IMR-90 (cell line): ENCODE results near the gene TOPORS. TPM values are rescaled to one million over a fixed set of nuclear protein-coding genes. Genes with fewer than 3 reads are reported as not detected.

Source experiments
- ATAC-seq: fragments of 200-7000 bp; cut with Tn5 transposase; 2 replicates; pipeline ENCODE4 v1.9.1; 2020; ENCODE audit warnings: low read depth, mild to moderate bottlenecking, moderate library complexity
- BruUV-seq: library from RNA; stranded (reverse); fragments of 400-500 nt; replicated peaks from 2 replicates; lab custom pipeline; 2021; lab: Mats Ljungman, UMichigan
- CTCF ChIA-PET: fragments of 300-600 bp; formaldehyde crosslinking; extraction: SDS; loops from one replicate; lab custom pipeline; 2021; ENCODE audit warnings: antibody characterized with exemption; lab: Yijun Ruan, JAX
- POLR2A ChIA-PET: fragments of 300-600 bp; sonication (Branson Sonifier 250); formaldehyde crosslinking; loops from one replicate; lab custom pipeline; 2022; ENCODE audit warnings: antibody characterized with exemption; ENCODE audit not compliant: unreplicated experiment; lab: Charles Lee
- DNase-seq: peaks from one replicate; pipeline ENCODE4 v3.0.0; 2013
- H2AFZ ChIP-seq: replicated peaks from 2 replicates; pipeline ENCODE3; 2013; ENCODE audit warnings: low read length, mild to moderate bottlenecking; ENCODE audit not compliant: poor library complexity
- H2AK5ac ChIP-seq: 2 replicates; pipeline ENCODE4 v1.6.1; 2013; ENCODE audit warnings: low read depth, low read length, inconsistent platforms
- H2AK9ac ChIP-seq: replicated peaks from 2 replicates; pipeline ENCODE3; 2013; ENCODE audit warnings: mild to moderate bottlenecking, low read depth, low read length, moderate library complexity; ENCODE audit not compliant: poor library complexity
- H2BK120ac ChIP-seq: 2 replicates; pipeline ENCODE4 v1.6.1; 2013; ENCODE audit warnings: low read depth, low read length, inconsistent platforms
- H2BK15ac ChIP-seq: 3 replicates; pipeline ENCODE4 v1.6.1; 2013; ENCODE audit warnings: low read depth, low read length, inconsistent platforms
- H2BK20ac ChIP-seq: 2 replicates; pipeline ENCODE4 v1.6.1; 2013; ENCODE audit warnings: low read depth, mild to moderate bottlenecking, inconsistent platforms, low read length, moderate library complexity
- H2BK5ac ChIP-seq: 2 replicates; pipeline ENCODE4 v1.6.1; 2013; ENCODE audit warnings: mild to moderate bottlenecking, low read depth, low read length, inconsistent platforms; ENCODE audit not compliant: poor library complexity, severe bottlenecking
- H3K14ac ChIP-seq: replicated peaks from 2 replicates; pipeline ENCODE4 v1.6.1; 2013; ENCODE audit warnings: low read depth, low read length, inconsistent platforms
- H3K18ac ChIP-seq: 2 replicates; pipeline ENCODE4 v1.6.1; 2013; ENCODE audit warnings: low read depth, low read length, control low read depth
- H3K23ac ChIP-seq: 2 replicates; pipeline ENCODE4 v1.6.1; 2013; ENCODE audit warnings: low read depth, low read length, inconsistent platforms
- H3K27ac ChIP-seq: 2 replicates; pipeline ENCODE4 v1.5.1; 2013; ENCODE audit warnings: mild to moderate bottlenecking, control low read depth, low read length; ENCODE audit not compliant: insufficient read depth
- H3K27me3 ChIP-seq: 2 replicates; pipeline ENCODE4 v1.6.1; 2013; ENCODE audit warnings: low read length; ENCODE audit not compliant: control insufficient read depth, insufficient read depth
- H3K36me3 ChIP-seq: 2 replicates; pipeline ENCODE4 v1.6.1; 2013; ENCODE audit warnings: low read length, mixed read lengths; ENCODE audit not compliant: control insufficient read depth, insufficient read depth
- H3K4ac ChIP-seq: 2 replicates; pipeline ENCODE4 v1.6.1; 2013; ENCODE audit warnings: low read depth, low read length, inconsistent platforms
- H3K4me1 ChIP-seq: 2 replicates; pipeline ENCODE4 v1.6.1; 2013; ENCODE audit warnings: low read length, mixed read lengths; ENCODE audit not compliant: control insufficient read depth, insufficient read depth
- H3K4me2 ChIP-seq: 2 replicates; pipeline ENCODE4 v1.6.1; 2013; ENCODE audit warnings: low read depth, mild to moderate bottlenecking, control low read depth, low read length, moderate library complexity
- H3K4me3 ChIP-seq: 2 replicates; pipeline ENCODE4 v1.5.1; 2013; ENCODE audit warnings: low read depth, mild to moderate bottlenecking, control low read depth, low read length, moderate library complexity; ENCODE audit not compliant: insufficient read depth
- H3K56ac ChIP-seq: 2 replicates; pipeline ENCODE4 v1.6.1; 2013; ENCODE audit warnings: low read length, inconsistent platforms; ENCODE audit not compliant: insufficient read depth; ENCODE audit errors: extremely low read depth
- H3K79me1 ChIP-seq, 2 experiments: 2 replicates each; pipeline ENCODE4 v1.6.1; 2013; ENCODE audit warnings: low read length in 2 of 2, inconsistent platforms in 1 of 2, low read depth in 1 of 2
- H3K9ac ChIP-seq: 2 replicates; pipeline ENCODE4 v1.6.1; 2013; ENCODE audit warnings: low read depth, low read length, control low read depth
- H3K9me1 ChIP-seq: 2 replicates; pipeline ENCODE4 v1.6.1; 2013; ENCODE audit warnings: low read length, inconsistent platforms; ENCODE audit not compliant: insufficient read depth
- H3K9me3 ChIP-seq: 2 replicates; pipeline ENCODE4 v1.6.1; 2013; ENCODE audit warnings: low read length; ENCODE audit not compliant: control insufficient read depth, insufficient read depth
- H4K20me1 ChIP-seq: 2 replicates; pipeline ENCODE4 v1.6.1; 2013; ENCODE audit warnings: low read length, inconsistent platforms; ENCODE audit not compliant: insufficient read depth
- H4K5ac ChIP-seq: 2 replicates; pipeline ENCODE4 v1.6.1; 2013; ENCODE audit warnings: mild to moderate bottlenecking, low read depth, low read length, control low read depth
- H4K8ac ChIP-seq, 2 experiments: 2 replicates each; pipeline ENCODE4 v1.6.1; 2013; ENCODE audit warnings: low read depth in 2 of 2, low read length in 2 of 2, control low read depth in 1 of 2, inconsistent platforms in 1 of 2
- H4K91ac ChIP-seq: 2 replicates; pipeline ENCODE4 v1.6.1; 2013; ENCODE audit warnings: low read depth, low read length, inconsistent platforms; ENCODE audit not compliant: insufficient read depth
- CTCF ChIP-seq: conservative IDR thresholded peaks from 2 replicates; pipeline ENCODE4 v1.5.1; 2012; ENCODE audit warnings: mild to moderate bottlenecking, low read depth, low read length, improper control_type of control experiment
- ELK1 ChIP-seq: fragments of 150-350 bp; IDR thresholded peaks from 2 replicates; pipeline ENCODE4 v1.6.1; 2016; ENCODE audit warnings: low read depth, mild to moderate bottlenecking, low read length, moderate library complexity, borderline replicate concordance
- MAZ ChIP-seq: IDR thresholded peaks from 2 replicates; pipeline ENCODE4 v1.6.1; 2012; ENCODE audit warnings: low read depth, mild to moderate bottlenecking, low read length, improper control_type of control experiment, moderate library complexity, borderline replicate concordance
- MXI1 ChIP-seq: IDR thresholded peaks from 2 replicates; pipeline ENCODE4 v1.6.1; 2012; ENCODE audit warnings: low read depth, mild to moderate bottlenecking, low read length, moderate library complexity, borderline replicate concordance
- POLR2A ChIP-seq: IDR thresholded peaks from 2 replicates; pipeline ENCODE4 v1.6.1; 2012; ENCODE audit warnings: mild to moderate bottlenecking, low read depth, low read length
- RAD21 ChIP-seq: IDR thresholded peaks from 2 replicates; pipeline ENCODE4 v1.6.1; 2012; ENCODE audit warnings: low read length, improper control_type of control experiment
- RCOR1 ChIP-seq: IDR thresholded peaks from 2 replicates; pipeline ENCODE4 v1.6.1; 2012; ENCODE audit warnings: mild to moderate bottlenecking, low read length, improper control_type of control experiment; ENCODE audit not compliant: insufficient replicate concordance
- SMC3 ChIP-seq: fragments of 150-350 bp; IDR thresholded peaks from 2 replicates; pipeline ENCODE4 v1.6.1; 2016; ENCODE audit warnings: low read depth, mild to moderate bottlenecking, antibody characterized with exemption, low read length, moderate library complexity
- USF2 ChIP-seq: fragments of 150-350 bp; IDR thresholded peaks from 2 replicates; pipeline ENCODE4 v1.6.1; 2017; ENCODE audit warnings: mild to moderate bottlenecking, antibody characterized with exemption, low read length, low read depth
- WGBS, 2 experiments: methylation state at CpG; one replicate each; pipeline versions ENCODE4 v1.1.5 to v1.1.7; 2013; ENCODE audit warnings: missing lambda C conversion rate in 2 of 2; ENCODE audit not compliant: insufficient read length in 1 of 2; ENCODE audit errors: extremely low coverage in 2 of 2; 5-methylcytosine and 5-hydroxymethylcytosine counted together
- dilution Hi-C: fragments of 300-500 bp; cut with HindIII; formaldehyde crosslinking; loops from one replicate; pipeline ENCODE4 v1.14.3; 2018; ENCODE audit warnings: low sequenced_read_pairs; ENCODE audit not compliant: unreplicated experiment
- in situ Hi-C: fragments of 300-500 bp; cut with MboI; formaldehyde crosslinking; loops from 3 replicates; pipeline ENCODE4 v1.14.3; 2019; ENCODE audit warnings: low sequenced_read_pairs, inconsistent platforms, mixed read lengths
- intact Hi-C: fragments of 100-400 bp; cut with micrococcal nuclease; formaldehyde crosslinking; loops from 2 replicates; pipeline ENCODE4 v1.10.0; 2022
- polyA plus RNA-seq, 3 experiments: library from polyadenylated mRNA; depleted of rRNA; stranded (reverse); fragments of >200 nt; gene quantifications; 2 replicates each; pipeline ENCODE4 v1.2.3, GENCODE V29; 2012; ENCODE audit warnings: low replicate concordance in 1 of 3
- total RNA-seq: library from RNA; depleted of rRNA; stranded (reverse); fragments of >200 nt; gene quantifications from 2 replicates; pipeline ENCODE4 v1.2.3, GENCODE V29; 2012

The TOPORS gene
- total and polyA plus RNA-seq, 2 of the 4 experiments (the other 2 are of a cell fraction) = 7.4 to 27.8 TPM

GRCh38 chr9:32526041-32526706, 26.2 kb downstream of the TOPORS start, which contains the start of gene RIGI:
Gene RIGI, minus strand, starts transcription at chr9:32526196. Its CDS starts 30 bp downstream, at chr9:32526166.
- in situ Hi-C loops = no loop called here

More at GRCh38 chr9:32526041-32526706, 26.2 kb downstream of the TOPORS start, which contains the start of gene RIGI:
- Histone ChIP-seq H4K5ac (peak within 1 kb of the TSS; percentile 66), H3K14ac (peak within 1 kb of the TSS; percentile 75), H3K9me1 (no peaks in the 10 kb centered on the region), H2AFZ (peak within 1 kb of the TSS; percentile 91), H2AK5ac (peak within 1 kb of the TSS; percentile 10; the same call in 1 of the 2 replicates), H3K79me1 (peaks cover 27% of the 10 kb centered on the region in 2 experiments; a peak in 3 of 4 replicates), H2BK20ac (no peak within 1 kb of the TSS; the same call in none of the 2 replicates), H2BK15ac (0 out of 3 replicates have a peak within 1 kb of the TSS, but pooled peaks have one; percentile 25), H3K4ac (peak within 1 kb of the TSS; percentile 71), H3K4me3 (peak within 1 kb of the TSS; percentile 86), H3K27ac (peak within 1 kb of the TSS; percentile 91), H2AK9ac (peak within 1 kb of the TSS; percentile 68), H3K9me3 (no peaks in the 10 kb centered on the region), H2BK5ac (peak within 1 kb of the TSS; percentile 90), H4K91ac (peak within 1 kb of the TSS; percentile 56), H3K56ac (peak within 1 kb of the TSS; percentile 82), H3K23ac (peak within 1 kb of the TSS; percentile 86), H3K4me2 (peak within 1 kb of the TSS; percentile 90), H3K36me3 (no peaks in the 10 kb centered on the region), H3K27me3 (no peaks in the 10 kb centered on the region), H3K9ac (peak within 1 kb of the TSS; percentile 92), H3K18ac (peak within 1 kb of the TSS; percentile 81), H3K4me1 (peaks cover 3% of the 10 kb centered on the region), H4K8ac (peak within 1 kb of the TSS; percentile 31 to 69; a peak in 3 of 4 replicates), H4K20me1 (no peaks in the 10 kb centered on the region), H2BK120ac (peak within 1 kb of the TSS; percentile 86)
- TF ChIP-seq POLR2A (peak; percentile 78), MXI1 (peak; percentile 82; the same call in 1 of the 2 replicates), CTCF (peak; percentile 32; the same call in 1 of the 2 replicates), USF2 (no peak), RCOR1 (no peak), MAZ (0 out of 2 replicates have a peak, but pooled peaks have one; percentile 35), RAD21 (peak; percentile 34; the same call in 1 of the 2 replicates), SMC3 (peak; percentile 4; the same call in 1 of the 2 replicates), ELK1 (no peak)
- DNase-seq (peak; percentile 93), ATAC-seq (peak; percentile 95)
- ChIA-PET POLR2A (interaction anchor here (0.6 to 1.2 kb wide), 2 partner anchors 7 to 19 kb away, joined by 3 to 4 read pairs; no protein-coding TSS in a partner anchor), CTCF (interaction anchor here (0.6 to 1.5 kb wide), 11 partner anchors 9 to 528 kb away, joined by 3 to 16 read pairs (median 4); no protein-coding TSS in a partner anchor)
- intact Hi-C loops = loop anchor here (1.0 kb wide), 4 partner anchors 24 to 147 kb away; partner anchors contain the start of gene ACO1
- dilution Hi-C loops = no loop called here
- no CpG with 5 or more reads among the region's 37 CpGs for WGBS, 2 experiments
- BruUV-seq = no TSS peak
